ENCODE results near the gene CR1L. TPM values are rescaled to one million over a fixed set of nuclear protein-coding genes. Genes with fewer than 3 reads are reported as not detected.

The CR1L gene
- total and polyA plus RNA-seq, 2 experiments from 2014 or later, result 5.8 to 21.4 TPM

- H4K20me1 ChIP-seq (replicated peaks; ENCODE audit: insufficient read depth), result no peaks in the 10 kb centered on the region
- no peak overlapping the region for H3K4me3 ChIP-seq
- H3K27ac ChIP-seq (ENCODE audit: low read depth), result no peak overlapping the region
- no peak overlapping the region for H2AFZ ChIP-seq
- H3K27ac Mint-ChIP-seq, result no peak overlapping the region
- H3K27me3 Mint-ChIP-seq (ENCODE audit: insufficient read depth, low read depth, poor library complexity), result peaks cover 5% of the 10 kb centered on the region
- H3K4me2 ChIP-seq, result no peak overlapping the region
- H3K36me3 ChIP-seq (ENCODE audit: insufficient read depth), result no peaks in the 10 kb centered on the region
- TF ChIP-seq ZNF462 (CRISPR knock-in tag; IDR thresholded peaks at IDR 0.05) (no peak), REST (IDR thresholded peaks at IDR 0.05; ENCODE audit: unreplicated experiment) (no peak), EZH2 (IDR thresholded peaks at IDR 0.05; ENCODE audit: low read depth, unreplicated experiment) (no peak), ZNF114 (CRISPR knock-in tag; IDR thresholded peaks at IDR 0.05) (no peak), JUNB (IDR thresholded peaks at IDR 0.05; ENCODE audit: unreplicated experiment) (no peak), EZH2phosphoT487 (IDR thresholded peaks at IDR 0.05; ENCODE audit: unreplicated experiment) (no peak), NANOG (IDR thresholded peaks at IDR 0.05; ENCODE audit: borderline replicate concordance) (no peak), CREB1 (CRISPR knock-in tag; IDR thresholded peaks at IDR 0.05; ENCODE audit: low read depth) (no peak), POLR2AphosphoS5 (IDR thresholded peaks at IDR 0.05; ENCODE audit: low read depth) (no peak), STAT1 (IDR thresholded peaks at IDR 0.05; ENCODE audit: unreplicated experiment) (no peak), ZNF331 (CRISPR knock-in tag; IDR thresholded peaks at IDR 0.05; ENCODE audit: low read depth) (no peak)
- TF ChIP-seq, protein P1, sequence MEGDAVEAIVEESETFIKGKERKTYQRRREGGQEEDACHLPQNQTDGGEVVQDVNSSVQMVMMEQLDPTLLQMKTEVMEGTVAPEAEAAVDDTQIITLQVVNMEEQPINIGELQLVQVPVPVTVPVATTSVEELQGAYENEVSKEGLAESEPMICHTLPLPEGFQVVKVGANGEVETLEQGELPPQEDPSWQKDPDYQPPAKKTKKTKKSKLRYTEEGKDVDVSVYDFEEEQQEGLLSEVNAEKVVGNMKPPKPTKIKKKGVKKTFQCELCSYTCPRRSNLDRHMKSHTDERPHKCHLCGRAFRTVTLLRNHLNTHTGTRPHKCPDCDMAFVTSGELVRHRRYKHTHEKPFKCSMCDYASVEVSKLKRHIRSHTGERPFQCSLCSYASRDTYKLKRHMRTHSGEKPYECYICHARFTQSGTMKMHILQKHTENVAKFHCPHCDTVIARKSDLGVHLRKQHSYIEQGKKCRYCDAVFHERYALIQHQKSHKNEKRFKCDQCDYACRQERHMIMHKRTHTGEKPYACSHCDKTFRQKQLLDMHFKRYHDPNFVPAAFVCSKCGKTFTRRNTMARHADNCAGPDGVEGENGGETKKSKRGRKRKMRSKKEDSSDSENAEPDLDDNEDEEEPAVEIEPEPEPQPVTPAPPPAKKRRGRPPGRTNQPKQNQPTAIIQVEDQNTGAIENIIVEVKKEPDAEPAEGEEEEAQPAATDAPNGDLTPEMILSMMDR (conservative IDR thresholded peaks at IDR 0.05; ENCODE audit: low read depth in 2 of 2), result no peak
- TF ChIP-seq, protein P2, sequence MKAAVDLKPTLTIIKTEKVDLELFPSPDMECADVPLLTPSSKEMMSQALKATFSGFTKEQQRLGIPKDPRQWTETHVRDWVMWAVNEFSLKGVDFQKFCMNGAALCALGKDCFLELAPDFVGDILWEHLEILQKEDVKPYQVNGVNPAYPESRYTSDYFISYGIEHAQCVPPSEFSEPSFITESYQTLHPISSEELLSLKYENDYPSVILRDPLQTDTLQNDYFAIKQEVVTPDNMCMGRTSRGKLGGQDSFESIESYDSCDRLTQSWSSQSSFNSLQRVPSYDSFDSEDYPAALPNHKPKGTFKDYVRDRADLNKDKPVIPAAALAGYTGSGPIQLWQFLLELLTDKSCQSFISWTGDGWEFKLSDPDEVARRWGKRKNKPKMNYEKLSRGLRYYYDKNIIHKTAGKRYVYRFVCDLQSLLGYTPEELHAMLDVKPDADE (IDR thresholded peaks at IDR 0.05), result no peak
- no peak for ATAC-seq
- H3K4me3 Mint-ChIP-seq, result no peak overlapping the region
- H3K79me2 ChIP-seq (replicated peaks; ENCODE audit: insufficient read depth), result no peaks in the 10 kb centered on the region
- H3K9me2 ChIP-seq (ENCODE audit: insufficient read depth), result peaks cover 4% of the 10 kb centered on the region
- H3K36me3 Mint-ChIP-seq (ENCODE audit: low read depth), result peaks cover 12% of the 10 kb centered on the region
- H3K4me1 ChIP-seq (ENCODE audit: insufficient read depth), result peaks cover 25% of the 10 kb centered on the region
- H3K9me3 Mint-ChIP-seq, result peaks cover 16% of the 10 kb centered on the region
- DNase-seq (ENCODE audit: low spot score), result no peak
- H3F3A ChIP-seq (replicated peaks; ENCODE audit: low read depth), result no peaks in the 10 kb centered on the region
- peaks cover 38% of the 10 kb centered on the region for H3K4me1 Mint-ChIP-seq
- H3K27me3 ChIP-seq (ENCODE audit: insufficient read depth), result no peaks in the 10 kb centered on the region
These were observed 99.1 kb downstream of the CR1L start for GRCh38 chr1:207744000-207744534.
